GM18858 (cell line): ENCODE data around the gene S100A4.

ENCODE experiments used
- ATAC-seq: cut with Tn5 transposase; IDR thresholded peaks from one replicate; pipeline ENCODE4 v1.9.1; 2021; ENCODE audit not compliant: unreplicated experiment

Gene S100A4

GRCh38 chr1:153548722-153549688 lies 3.4 kb upstream of the S100A4 start, which contains the start of gene S100A3:
Gene S100A3, minus strand, starts transcription at chr1:153549258. Its CDS starts 773 bp downstream, at chr1:153548485.
- no peak for ATAC-seq

- ATAC-seq = no peak
Measured at GRCh38 chr1:153547560-153548551, 2.2 kb upstream of the S100A4 start.

DNA sequence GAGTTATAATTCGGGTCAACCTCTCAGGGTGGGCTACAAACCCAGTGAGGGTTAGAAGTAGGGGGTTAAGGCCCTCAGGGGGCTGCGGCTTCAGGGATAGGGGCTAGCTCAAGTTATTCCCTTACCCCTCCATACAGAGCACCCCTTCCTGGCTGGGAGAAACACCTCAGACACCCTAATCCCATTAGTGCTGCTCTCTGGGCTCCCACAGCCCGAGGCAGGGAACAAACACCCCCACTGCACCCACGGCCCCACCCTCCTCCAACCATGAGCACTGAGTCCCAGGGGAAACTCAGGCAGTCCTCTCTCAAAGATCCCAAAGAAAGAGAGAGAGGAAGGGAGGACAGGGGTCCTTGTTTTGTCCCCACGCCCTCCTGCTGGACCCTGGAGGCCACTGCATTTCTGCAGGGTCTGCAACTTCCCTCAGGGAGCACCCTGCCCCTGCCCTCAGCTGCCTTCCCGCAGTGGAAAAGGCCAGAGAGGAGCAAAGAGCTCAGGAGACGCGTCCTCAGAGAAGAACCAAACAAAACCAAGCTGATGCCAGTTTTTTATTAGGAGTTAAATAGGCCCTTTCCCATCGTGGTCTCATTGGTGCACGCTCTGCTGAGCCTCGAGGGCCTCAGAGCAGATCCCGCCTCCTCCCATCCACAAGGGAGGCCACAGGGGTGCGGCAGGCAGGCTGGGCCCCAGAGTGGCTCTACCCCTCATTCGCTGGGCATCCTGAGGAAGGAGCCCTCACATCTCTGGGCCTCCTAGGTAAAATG lies 1.4 kb upstream of the S100A4 start:
- no peak for ATAC-seq

DNA sequence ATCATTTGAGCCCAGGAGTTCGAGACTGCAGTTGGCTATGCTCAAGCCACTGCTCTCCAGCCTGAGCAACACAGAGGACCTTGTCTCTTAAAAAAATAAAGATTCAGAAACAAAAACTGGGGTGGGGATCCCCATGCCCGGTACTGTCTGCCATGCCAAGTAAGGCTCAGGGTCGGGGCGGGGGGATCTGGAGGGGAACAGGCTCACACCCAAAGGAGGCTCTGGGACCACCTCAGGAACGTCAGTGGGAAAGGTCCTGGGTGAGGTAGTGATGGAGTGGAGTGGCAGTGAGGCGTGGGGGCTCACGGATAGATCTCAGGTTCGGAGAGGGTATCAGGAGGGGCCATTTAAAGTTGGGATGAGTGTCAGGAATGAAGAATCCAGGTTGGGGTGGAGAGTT lies 765 bp upstream of the S100A4 start:
- ATAC-seq = no peak

- ATAC-seq = no peak
Measured at GRCh38 chr1:153544453-153545066, 1.0 kb downstream of the S100A4 start.

DNA sequence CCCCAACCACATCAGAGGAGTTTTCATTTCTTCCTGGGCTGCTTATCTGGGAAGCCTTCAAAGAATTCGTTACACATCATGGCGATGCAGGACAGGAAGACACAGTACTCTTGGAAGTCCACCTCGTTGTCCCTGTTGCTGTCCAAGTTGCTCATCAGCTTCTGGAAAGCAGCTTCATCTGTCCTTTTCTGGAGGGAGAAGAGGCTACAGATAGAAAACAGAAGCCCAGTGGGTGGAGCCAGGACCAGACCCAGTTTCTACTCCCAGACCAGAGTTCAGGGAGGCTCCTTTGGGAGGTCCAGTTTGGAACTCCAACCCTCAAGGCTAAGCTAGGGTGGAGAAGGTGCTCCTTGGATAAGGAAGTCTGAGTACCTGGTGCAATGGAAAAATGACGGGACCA lies 1.9 kb downstream of the S100A4 start:
- ATAC-seq = no peak

DNA sequence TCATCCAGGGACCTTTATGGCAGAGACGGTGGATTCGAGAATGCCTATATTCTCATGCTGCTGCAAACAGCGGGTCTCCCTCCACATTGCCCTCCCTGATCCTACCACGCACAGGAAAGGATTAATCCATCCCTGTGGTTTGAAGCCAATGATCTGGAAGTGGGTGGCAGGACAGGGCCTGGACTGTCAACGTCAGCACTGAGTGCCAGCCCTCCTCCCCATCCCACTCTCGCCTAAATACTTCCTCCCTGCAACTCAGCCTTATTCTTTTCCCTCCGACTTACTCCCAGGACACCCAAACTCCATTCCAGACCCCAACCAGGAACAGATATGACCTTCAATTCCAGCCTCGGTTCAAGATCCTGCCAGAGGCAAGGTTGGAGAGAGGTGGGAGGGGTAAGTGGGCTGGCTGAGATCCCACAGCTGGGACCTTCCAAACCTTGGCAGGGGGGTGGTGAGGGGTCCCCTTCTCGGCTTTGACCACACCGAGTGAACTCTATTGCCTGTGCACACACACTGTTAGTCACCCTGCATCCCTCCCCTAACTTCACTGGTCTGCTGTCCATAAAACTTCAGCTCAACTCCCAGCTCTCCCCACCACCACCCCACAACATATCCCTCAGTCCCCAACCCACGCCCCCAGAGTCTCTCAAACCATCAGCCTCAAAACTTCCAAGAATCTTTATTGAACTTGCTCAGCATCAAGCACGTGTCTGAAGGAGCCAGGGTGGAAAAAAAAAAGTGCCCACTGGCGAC lies 2.5 kb downstream of the S100A4 start:
- ATAC-seq = no peak

GRCh38 chr1:153541641-153542590 lies 3.7 kb downstream of the S100A4 start:
- no peak for ATAC-seq

- no peak for ATAC-seq
Measured at GRCh38 chr1:153540394-153541361, 4.9 kb downstream of the S100A4 start, which contains the start of gene S100A5. Gene S100A5, minus strand, starts transcription at chr1:153540934. Its CDS starts 743 bp downstream, at chr1:153540191.

DNA sequence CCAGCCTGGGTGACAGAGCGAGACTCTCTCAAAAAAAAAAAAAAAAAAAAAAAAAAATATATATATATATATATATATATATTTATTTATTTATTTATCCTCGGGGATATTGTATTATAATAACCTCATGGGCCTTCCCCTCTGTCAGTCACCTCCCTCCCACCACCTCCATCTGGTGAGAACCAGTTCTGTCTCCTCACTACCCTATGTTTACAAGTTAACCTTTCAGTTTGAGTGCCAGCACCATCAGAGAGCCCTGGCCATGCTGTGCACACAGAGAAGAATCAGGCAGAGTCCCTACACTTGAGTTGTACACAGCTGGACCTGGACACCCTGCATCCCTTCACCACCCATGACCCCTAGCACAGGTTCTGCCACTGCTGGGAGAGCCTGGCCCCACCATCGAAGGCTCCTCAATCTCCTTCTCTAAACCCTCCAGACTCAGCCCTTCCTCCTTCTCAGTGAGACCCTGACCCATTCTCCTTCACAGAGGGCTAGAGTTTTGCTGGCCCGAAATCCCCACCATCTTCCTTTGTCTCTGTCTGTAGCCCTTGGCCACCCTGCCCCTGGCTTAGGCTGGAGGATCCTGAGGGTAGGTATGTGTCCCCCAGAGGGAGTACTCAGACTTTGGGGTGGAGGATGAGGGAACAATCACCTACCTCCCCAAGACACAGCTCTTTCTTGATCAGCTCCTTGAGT lies 6.1 kb downstream of the S100A4 start:
- ATAC-seq = no peak

- no peak for ATAC-seq
Measured at GRCh38 chr1:153538315-153538821, 7.2 kb downstream of the S100A4 start.

GRCh38 chr1:153537376-153537730 lies 8.3 kb downstream of the S100A4 start:
- no peak for ATAC-seq

DNA sequence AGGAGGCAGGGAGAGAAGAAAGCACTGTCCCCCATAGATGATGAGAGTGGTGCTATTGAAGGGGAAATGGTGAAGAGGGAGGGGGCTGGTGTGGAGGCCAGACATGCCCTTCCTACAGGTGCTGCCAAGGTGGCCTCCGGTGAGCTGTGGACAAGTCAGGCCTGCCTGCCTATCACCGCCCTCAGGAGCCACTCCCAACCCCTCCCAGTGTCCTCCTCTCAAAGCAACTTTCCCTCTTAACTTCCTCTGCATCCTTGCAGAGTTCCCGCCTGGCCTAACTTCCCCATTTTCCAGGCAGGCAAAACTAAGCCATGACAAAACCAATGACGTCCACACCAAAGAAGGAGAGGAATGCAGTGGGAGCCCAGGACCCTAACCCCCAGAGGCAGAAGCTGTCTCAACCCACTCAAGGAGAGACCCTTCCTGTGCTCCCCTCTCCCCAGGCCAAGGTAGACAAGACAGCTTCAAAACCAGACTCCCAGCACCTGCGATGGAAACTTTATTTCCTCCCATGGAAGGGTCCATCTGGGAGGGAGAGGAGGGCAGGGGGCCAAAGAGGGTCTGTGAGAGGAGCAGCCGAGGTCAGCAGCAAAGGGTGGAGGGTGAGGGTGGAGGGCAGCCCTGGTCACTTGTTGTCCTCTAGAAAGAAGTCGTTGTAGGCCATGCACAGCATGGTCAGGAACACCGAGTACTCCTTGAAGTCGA lies 8.8 kb downstream of the S100A4 start:
- no peak for ATAC-seq

GRCh38 chr1:153536012-153536670 lies 9.5 kb downstream of the S100A4 start:
- no peak for ATAC-seq
